A549 (cell line): ENCODE measurements around the gene TNRC18. TPM values are rescaled to one million over a fixed set of nuclear protein-coding genes. Genes with fewer than 3 reads are reported as not detected.
"Not testable (repeated sequence)": the region's sequence is repeated elsewhere in the genome, so short reads cannot be mapped to it uniquely, and the experiment has no call there.

Experiments used
- ATAC-seq, 2 experiments: fragments of 200-7000 bp in 1 of 2; fragments of >200 bp in 1 of 2; cut with Nextera tagmentation in 1 of 2; cut with Tn5 transposase in 1 of 2; 3 replicates each; pipeline versions ENCODE4 v1.8.0 to v1.9.1; 2018 to 2020; ENCODE audit warnings: mild to moderate bottlenecking in 1 of 2, moderate library complexity in 1 of 2
- CTCF ChIA-PET: fragments of 300-600 bp; sonication (Branson Sonifier 250); formaldehyde crosslinking; extraction: SDS; loops from one replicate; lab custom pipeline; 2021; ENCODE audit warnings: antibody characterized with exemption, inconsistent platforms; lab: Yijun Ruan, JAX
- POLR2A ChIA-PET: fragments of 350-600 bp; formaldehyde crosslinking; extraction: SDS; loops from one replicate; lab custom pipeline; 2021; ENCODE audit warnings: antibody characterized with exemption, inconsistent platforms; lab: Yijun Ruan, JAX
- DNase-seq, 2 experiments: peaks; one replicate each; pipeline versions ENCODE4 v3.0.0 to v3.0.0-alpha.2; 2011 to 2016; ENCODE audit warnings: low read depth in 1 of 2, low spot score in 1 of 2
- FAIRE-seq: peaks from 2 replicates; lab custom pipeline; 2011; peaks lifted over from hg19 to GRCh38; lab: Jason Lieb, UNC
- H3K27ac ChIP-seq, 2 experiments: fragments of >200 bp; sonication (Bioruptor Twin); formaldehyde crosslinking; 3 replicates each; pipeline ENCODE4 v1.5.1; 2016 to 2017
- H3K4me1 ChIP-seq: fragments of >200 bp; sonication (Bioruptor Twin); formaldehyde crosslinking; 3 replicates; pipeline ENCODE4 v1.6.1; 2016
- H3K4me2 ChIP-seq: fragments of >200 bp; sonication (Bioruptor Twin); formaldehyde crosslinking; 3 replicates; pipeline ENCODE4 v1.6.1; 2016
- H3K4me3 ChIP-seq: fragments of >200 bp; sonication (Bioruptor Twin); formaldehyde crosslinking; 3 replicates; pipeline ENCODE4 v1.5.1; 2016
- H3K9me3 ChIP-seq: fragments of >200 bp; sonication (Bioruptor Twin); formaldehyde crosslinking; 3 replicates; pipeline ENCODE4 v1.6.1; 2016
- ATOH8 ChIP-seq: fragments of 250-450 bp; sonication (Bioruptor Pico); IDR thresholded peaks from 2 replicates; pipeline ENCODE4 v1.5.0; 2020; ENCODE audit warnings: low read depth, mild to moderate bottlenecking, moderate library complexity
- BCL3 ChIP-seq: fragments of >200 bp; sonication (Bioruptor Twin); formaldehyde crosslinking; IDR thresholded peaks from 3 replicates; pipeline ENCODE4 v1.6.1; 2016
- BHLHE40 ChIP-seq: IDR thresholded peaks from 2 replicates; pipeline ENCODE4 v1.6.1; 2012; ENCODE audit warnings: low read depth, low read length, inconsistent platforms
- EHMT2 ChIP-seq: fragments of 200-600 bp; sonication (generic); IDR thresholded peaks from 2 replicates; pipeline ENCODE4 v1.6.1; 2016; ENCODE audit warnings: antibody characterized with exemption, low read depth, mild to moderate bottlenecking, moderate library complexity
- ELK1 ChIP-seq: fragments of 150-350 bp; IDR thresholded peaks from 2 replicates; pipeline ENCODE4 v1.6.1; 2014; ENCODE audit warnings: low read depth, mild to moderate bottlenecking, low read length
- FOSL2 ChIP-seq, 2 experiments: fragments of 450-650 bp in 1 of 2; fragments of >200 bp in 1 of 2; sonication (Bioruptor Twin) in 1 of 2; formaldehyde crosslinking; IDR thresholded peaks; 2 replicates each; pipeline versions ENCODE4 v1.5.0 to v1.6.1; 2016 to 2020; ENCODE audit warnings: mild to moderate bottlenecking in 1 of 2, moderate library complexity in 1 of 2
- GATA3 ChIP-seq: IDR thresholded peaks from 2 replicates; pipeline ENCODE4 v1.6.1; 2012; ENCODE audit warnings: borderline replicate concordance
- HES2 ChIP-seq: fragments of >200 bp; sonication (Bioruptor Twin); formaldehyde crosslinking; IDR thresholded peaks from 2 replicates; pipeline ENCODE4 v1.6.1; 2016
- JUN ChIP-seq, 2 experiments: fragments of >200 bp; sonication (Bioruptor Twin); formaldehyde crosslinking; IDR thresholded peaks; 2 replicates in 1 of 2; 3 replicates in 1 of 2; pipeline ENCODE4 v1.6.1; 2016 to 2017
- MAX ChIP-seq: IDR thresholded peaks from 2 replicates; pipeline ENCODE4 v1.6.1; 2012
- MAZ ChIP-seq: fragments of 150-350 bp; IDR thresholded peaks from 2 replicates; pipeline ENCODE4 v1.6.1; 2014; ENCODE audit warnings: antibody characterized with exemption, low read depth, low read length, borderline replicate concordance
- NPAS2 ChIP-seq: fragments of 250-450 bp; sonication (Bioruptor Pico); IDR thresholded peaks from 2 replicates; pipeline ENCODE4 v1.8.0; 2022; ENCODE audit warnings: mild to moderate bottlenecking, moderate library complexity, borderline replicate concordance
- RNF2 ChIP-seq: fragments of 200-600 bp; sonication (generic); IDR thresholded peaks from 2 replicates; pipeline ENCODE4 v1.6.1; 2016; ENCODE audit warnings: low read depth, mild to moderate bottlenecking, antibody characterized with exemption, moderate library complexity, borderline replicate concordance
- TFCP2L1 ChIP-seq: fragments of 250-450 bp; sonication (Bioruptor Pico); IDR thresholded peaks from 2 replicates; pipeline ENCODE4 v1.5.0; 2021; ENCODE audit warnings: mild to moderate bottlenecking
- ZFP36 ChIP-seq: fragments of 450-650 bp; IDR thresholded peaks from 2 replicates; pipeline ENCODE4 v1.6.1; 2014; ENCODE audit warnings: borderline replicate concordance; ENCODE audit not compliant: partially characterized antibody
- ZNF302 ChIP-seq: fragments of 250-450 bp; sonication (Bioruptor Pico); IDR thresholded peaks from 2 replicates; pipeline ENCODE4 v1.9.0; 2021; ENCODE audit warnings: inconsistent platforms, mild to moderate bottlenecking, moderate library complexity
- WGBS: methylation state at CpG from one replicate; pipeline ENCODE4 v1.1.6; 2017; ENCODE audit errors: missing lambda C conversion rate; 5-methylcytosine and 5-hydroxymethylcytosine counted together
- polyA plus RNA-seq, 4 experiments: library from polyadenylated mRNA; depleted of rRNA in 3 of 4; stranded (reverse); fragments of >200 nt; fragmentation: RNase III in 1 of 4; extraction: RNeasy Plus Mini Kit Qiagen cat#74134 plus additional on column Dnase treatment in 1 of 4; gene quantifications; 2 replicates in 3 of 4; 3 replicates in 1 of 4; pipeline ENCODE4 v1.2.3, GENCODE V29; 2011 to 2017

TNRC18 gene
- polyA plus RNA-seq, 2 of the 4 experiments (the other 2 are of a cell fraction), result 15.5 to 39.9 TPM

- Histone ChIP-seq H3K4me3 (no peak overlapping the region), H3K4me2 (no peak overlapping the region), H3K27ac (no peak overlapping the region), H3K4me1 (no peaks in the 10 kb centered on the region), H3K9me3 (no peaks in the 10 kb centered on the region)
- DNase-seq, result peak in 1 of 2 experiments; percentile 37
- TF ChIP-seq HES2, result no peak
- no peak for TF ChIP-seq TFCP2L1 (CRISPR knock-in tag)
- no peak for TF ChIP-seq JUN (IDR thresholded peaks at IDR 0.05)
- no peak for TF ChIP-seq ELK1
- TF ChIP-seq BCL3, result no peak
- TF ChIP-seq ZFP36, result no peak
- no peak for TF ChIP-seq NPAS2 (CRISPR knock-in tag)
- no peak for TF ChIP-seq FOSL2 (IDR thresholded peaks at IDR 0.05)
- no peak for TF ChIP-seq FOSL2 (CRISPR knock-in tag; IDR thresholded peaks at IDR 0.05)
- no peak for TF ChIP-seq ZNF302
- no peak for TF ChIP-seq GATA3
- no peak for TF ChIP-seq RNF2
- 65% methylated on average over 17 of the region's 20 CpGs for WGBS
- FAIRE-seq, result no peak
- peak in 1 of 2 experiments; percentile 13; a peak in 3 of 6 replicates for ATAC-seq
- ChIA-PET CTCF (no interaction called here), POLR2A (no interaction called here)
These were observed 157.2 kb downstream of the TNRC18 start for GRCh38 chr7:5266191-5267028.

GRCh38 chr7:5265320-5266190, 158.1 kb downstream of the TNRC18 start:
- H3K27ac ChIP-seq, result no peak overlapping the region
- DNase-seq, result no peak
- H3K4me3 ChIP-seq, result no peak overlapping the region
- H3K4me1 ChIP-seq, result no peaks in the 10 kb centered on the region
- ATAC-seq, result peak; percentile 40 to 44; a peak in 5 of 6 replicates
- ChIA-PET POLR2A (no interaction called here), CTCF (interaction anchor here (1.0 kb wide), 2 partner anchors 22 to 25 kb away, joined by 3 to 5 read pairs; no protein-coding TSS in a partner anchor)
- no peaks in the 10 kb centered on the region for H3K9me3 ChIP-seq
- no peak for FAIRE-seq
- no peak overlapping the region for H3K4me2 ChIP-seq
- TF ChIP-seq BHLHE40 (no peak), MAZ (no peak), EHMT2 (no peak), MAX (no peak), ATOH8 (CRISPR knock-in tag) (no peak)
- WGBS, result 53% methylated on average over 19 of the region's 19 CpGs

GRCh38 chr7:5263066-5263465, 160.6 kb downstream of the TNRC18 start:
- WGBS, result 68% methylated on average over 10 of the region's 10 CpGs
- H3K4me1 ChIP-seq, H3K4me3 ChIP-seq, H3K27ac ChIP-seq, H3K9me3 ChIP-seq, DNase-seq, CTCF ChIA-PET, H3K4me2 ChIP-seq, ATAC-seq, FAIRE-seq, POLR2A ChIA-PET: not testable (repeated sequence)

GRCh38 chr7:5260530-5261068, 163.0 kb downstream of the TNRC18 start:
- H3K4me3 ChIP-seq, H3K4me1 ChIP-seq, POLR2A ChIA-PET, H3K4me2 ChIP-seq, DNase-seq, FAIRE-seq, H3K27ac ChIP-seq, H3K9me3 ChIP-seq: not testable (repeated sequence)
- 65% methylated on average over 15 of the region's 15 CpGs for WGBS
- ATAC-seq, result peak in 1 of 2 experiments; percentile 42; a peak in 1 of 6 replicates
- CTCF ChIA-PET, result interaction anchor here (1.9 kb wide), 1 partner anchor 21 kb away, joined by 5 read pairs; no protein-coding TSS in a partner anchor
